H1 (cell line): ENCODE measurements around the gene REG3G.

Experiments
- EP300 ChIP-seq, 2 experiments: IDR thresholded peaks; 1 replicate in 1 of 2; 2 replicates in 1 of 2; pipeline ENCODE4 v1.6.1; 2011 to 2012; ENCODE audit warnings: low read depth in 2 of 2, low read length in 2 of 2, mild to moderate bottlenecking in 2 of 2, borderline replicate concordance in 1 of 2, inconsistent platforms in 1 of 2, moderate library complexity in 1 of 2
- POLR2AphosphoS5 ChIP-seq: IDR thresholded peaks from 2 replicates; pipeline ENCODE4 v1.6.1; 2011; ENCODE audit warnings: low read depth, low read length
- RXRA ChIP-seq: IDR thresholded peaks from 2 replicates; pipeline ENCODE4 v1.6.1; 2011; ENCODE audit warnings: low read depth, mild to moderate bottlenecking, low read length, moderate library complexity; ENCODE audit not compliant: insufficient read depth
- SIN3A ChIP-seq, 2 experiments: IDR thresholded peaks in 1 of 2; conservative IDR thresholded peaks in 1 of 2; 2 replicates each; pipeline ENCODE4 v1.6.1; 2011 to 2012; ENCODE audit warnings: low read length in 2 of 2, improper control_type of control experiment in 1 of 2, low read depth in 1 of 2, mild to moderate bottlenecking in 1 of 2
- SIRT6 ChIP-seq: IDR thresholded peaks from one replicate; pipeline ENCODE4 v1.7.1; 2012; ENCODE audit warnings: low read length, inconsistent platforms
- SP1 ChIP-seq: IDR thresholded peaks from 2 replicates; pipeline ENCODE4 v1.6.1; 2011; ENCODE audit warnings: low read depth, low read length
- TCF12 ChIP-seq: IDR thresholded peaks from 2 replicates; pipeline ENCODE4 v1.6.1; 2011; ENCODE audit warnings: low read depth, mild to moderate bottlenecking, low read length
- TF ChIP-seq, protein P1 (sequence below), 3 experiments: IDR thresholded peaks; 1 replicate in 2 of 3; 2 replicates in 1 of 3; pipeline versions ENCODE4 v1.5.1 to v1.6.1; 2011; ENCODE audit warnings: low read length in 3 of 3, mild to moderate bottlenecking in 3 of 3, inconsistent platforms in 2 of 3, low read depth in 1 of 3, moderate library complexity in 1 of 3; ENCODE audit not compliant: insufficient read depth in 1 of 3; ENCODE audit errors: control extremely low read depth in 1 of 3

DNA sequence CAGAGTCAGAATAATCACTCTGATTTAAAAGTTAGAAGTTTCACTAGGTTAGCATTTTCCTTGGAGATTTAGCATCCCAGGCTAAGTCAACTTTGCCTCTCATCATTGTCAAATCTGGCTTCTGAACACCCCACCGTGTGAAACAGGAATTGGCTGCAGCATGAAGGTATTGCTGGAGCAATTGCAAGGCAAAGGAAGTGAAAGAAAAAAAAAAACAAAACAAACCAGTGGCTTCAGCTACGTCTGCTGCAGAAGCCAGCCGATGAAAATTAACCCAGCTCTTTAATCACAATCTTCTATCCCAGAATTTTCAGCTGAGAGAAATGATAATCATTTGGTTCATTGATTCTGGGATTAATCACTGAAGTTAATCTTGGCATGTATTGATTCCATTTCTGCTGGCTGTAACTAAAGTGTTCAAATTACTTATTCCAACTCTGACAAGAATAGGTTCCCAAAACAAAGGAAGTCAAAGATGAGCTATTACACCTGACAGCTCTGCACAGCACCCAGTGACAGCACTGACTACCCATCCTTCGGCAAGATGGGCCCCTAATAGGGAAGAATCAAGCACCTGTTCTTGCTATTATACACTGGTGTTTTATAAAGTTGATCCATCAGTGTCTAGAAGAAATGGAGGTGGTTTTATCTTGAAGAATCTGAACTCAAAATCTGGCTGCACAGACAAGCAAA is 42.7 kb upstream of the REG3G start:
- TF ChIP-seq EP300 (IDR thresholded peaks at IDR 0.05; ENCODE audit: borderline replicate concordance in 1 of 2, low read depth in 2 of 2, low read length in 2 of 2) (no peak), SP1 (no peak), SIRT6 (no peak), RXRA (no peak), TCF12 (no peak), POLR2AphosphoS5 (no peak), SIN3A (conservative IDR thresholded peaks at IDR 0.05 in 1 of 2, IDR thresholded peaks at IDR 0.05 in 1 of 2; ENCODE audit: low read depth in 1 of 2, low read length in 2 of 2) (no peak)
- TF ChIP-seq, protein P1, sequence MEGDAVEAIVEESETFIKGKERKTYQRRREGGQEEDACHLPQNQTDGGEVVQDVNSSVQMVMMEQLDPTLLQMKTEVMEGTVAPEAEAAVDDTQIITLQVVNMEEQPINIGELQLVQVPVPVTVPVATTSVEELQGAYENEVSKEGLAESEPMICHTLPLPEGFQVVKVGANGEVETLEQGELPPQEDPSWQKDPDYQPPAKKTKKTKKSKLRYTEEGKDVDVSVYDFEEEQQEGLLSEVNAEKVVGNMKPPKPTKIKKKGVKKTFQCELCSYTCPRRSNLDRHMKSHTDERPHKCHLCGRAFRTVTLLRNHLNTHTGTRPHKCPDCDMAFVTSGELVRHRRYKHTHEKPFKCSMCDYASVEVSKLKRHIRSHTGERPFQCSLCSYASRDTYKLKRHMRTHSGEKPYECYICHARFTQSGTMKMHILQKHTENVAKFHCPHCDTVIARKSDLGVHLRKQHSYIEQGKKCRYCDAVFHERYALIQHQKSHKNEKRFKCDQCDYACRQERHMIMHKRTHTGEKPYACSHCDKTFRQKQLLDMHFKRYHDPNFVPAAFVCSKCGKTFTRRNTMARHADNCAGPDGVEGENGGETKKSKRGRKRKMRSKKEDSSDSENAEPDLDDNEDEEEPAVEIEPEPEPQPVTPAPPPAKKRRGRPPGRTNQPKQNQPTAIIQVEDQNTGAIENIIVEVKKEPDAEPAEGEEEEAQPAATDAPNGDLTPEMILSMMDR (IDR thresholded peaks at IDR 0.05; ENCODE audit: control extremely low read depth in 1 of 3, insufficient read depth in 1 of 3, low read depth in 1 of 3, low read length in 3 of 3), result no peak
